GM12892 (cell line): ENCODE data around the gene KLC1.

Experiments used
- DNase-seq: peaks from one replicate; pipeline ENCODE4 v3.0.0; 2011; ENCODE audit not compliant: insufficient read length
- FAIRE-seq: peaks from 2 replicates; lab custom pipeline; 2011; peaks lifted over from hg19 to GRCh38; lab: Jason Lieb, UNC
- POLR2A ChIP-seq: IDR thresholded peaks from 2 replicates; pipeline ENCODE4 v1.6.1; 2011; ENCODE audit warnings: low read depth, low read length, control low read depth
- POLR2AphosphoS5 ChIP-seq: IDR thresholded peaks from 2 replicates; pipeline ENCODE4 v1.6.1; 2011; ENCODE audit warnings: low read depth, low read length, control low read depth
- TAF1 ChIP-seq: IDR thresholded peaks from 2 replicates; pipeline ENCODE4 v1.6.1; 2011; ENCODE audit warnings: low read depth, mild to moderate bottlenecking, control low read depth, low read length, borderline replicate concordance

The KLC1 gene

DNA sequence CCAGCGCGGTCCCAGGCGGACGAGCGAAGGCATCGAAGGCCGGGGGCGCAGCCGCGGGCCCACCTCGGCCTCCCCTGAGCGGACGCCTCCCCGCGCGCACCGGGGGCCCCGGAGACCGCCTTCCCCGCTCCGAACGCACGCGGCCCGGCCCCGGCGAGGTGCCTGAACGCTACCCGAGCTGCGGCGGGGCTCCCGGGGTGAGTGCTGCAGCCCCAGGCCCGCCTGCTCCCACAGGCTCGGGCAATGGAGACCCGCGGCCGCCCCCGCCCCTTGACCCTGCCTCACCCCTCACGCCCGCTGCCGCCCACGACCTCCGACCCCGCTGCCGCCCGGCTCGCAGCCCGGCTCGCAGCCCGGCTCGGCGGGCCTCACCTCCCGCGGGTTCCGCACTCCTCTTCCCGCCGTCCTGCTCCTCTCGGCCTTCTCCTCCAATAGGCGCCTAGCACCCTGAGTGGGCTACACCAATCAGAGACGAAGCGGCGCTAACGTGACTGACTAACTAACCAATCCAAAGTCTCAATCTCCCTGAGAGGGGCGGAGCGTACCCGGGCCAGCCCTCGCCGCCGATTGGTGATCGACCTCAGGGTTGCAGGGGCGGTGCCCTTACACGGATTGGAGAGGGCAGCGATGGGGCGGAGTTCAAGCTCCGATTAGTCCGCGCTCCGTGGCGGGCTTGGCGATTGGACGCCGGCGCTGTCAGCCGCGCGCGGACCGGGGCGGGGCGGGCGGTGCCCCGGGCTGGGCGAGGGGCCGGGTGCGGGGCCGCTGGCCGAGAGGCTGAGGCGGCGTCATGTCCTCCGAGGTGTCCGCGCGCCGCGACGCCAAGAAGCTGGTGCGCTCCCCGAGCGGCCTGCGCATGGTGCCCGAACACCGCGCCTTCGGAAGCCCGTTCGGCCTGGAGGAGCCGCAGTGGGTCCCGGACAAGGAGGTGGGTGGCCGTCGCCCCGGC lies 86.3 kb downstream of the KLC1 start, which contains the start of the genes XRCC3 and ZFYVE21:
XRCC3 (minus strand) TSS at position 400 of the 949 bp plus-strand sequence. CDS start 4,364 bp downstream, outside the sequence.
ZFYVE21 (plus strand) TSS at position 759 of the 949 bp plus-strand sequence; CDS start at position 791, 32 bp downstream.
- FAIRE-seq (peak; percentile 100), DNase-seq (peak; percentile 100)
- TF ChIP-seq TAF1 (0 out of 2 replicates have a peak, but pooled peaks have one; percentile 47), POLR2A (peak; percentile 82; the same call in 1 of the 2 replicates), POLR2AphosphoS5 (peak; percentile 51; the same call in 1 of the 2 replicates)

- no peak for TF ChIP-seq POLR2A
- TF ChIP-seq TAF1 = no peak
- no peak for TF ChIP-seq POLR2AphosphoS5
- FAIRE-seq (peak; percentile 21), DNase-seq (peak; percentile 60)
Observed at GRCh38 chr14:103716091-103716801, 87.2 kb downstream of the KLC1 start.

DNA sequence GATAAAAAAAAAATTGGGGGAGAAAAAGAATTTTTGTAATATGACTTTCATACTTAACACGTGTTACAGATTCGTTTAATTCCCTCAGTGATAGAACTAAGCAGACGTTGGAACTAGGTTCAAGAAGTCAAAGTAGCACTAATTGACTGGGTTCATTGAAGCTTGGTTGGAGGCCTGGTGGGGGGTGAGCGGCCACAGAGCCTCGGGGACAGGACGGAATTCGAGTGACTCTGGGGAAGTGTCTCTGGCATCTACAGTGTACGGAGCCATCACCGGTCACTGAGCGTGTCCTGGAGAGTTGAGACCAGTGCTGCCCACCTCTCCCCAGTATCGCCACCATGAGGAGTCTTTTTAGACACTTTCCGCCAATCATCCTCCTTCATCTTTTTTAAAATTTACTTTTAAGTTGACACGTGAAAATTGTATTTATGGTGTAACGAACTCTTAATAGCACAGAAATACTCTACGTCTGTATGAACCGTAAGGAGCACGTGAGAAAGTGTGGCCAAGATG lies 87.9 kb downstream of the KLC1 start:
- TF ChIP-seq POLR2AphosphoS5 (no peak), POLR2A (no peak), TAF1 (no peak)
- DNase-seq (no peak), FAIRE-seq (no peak)

- TF ChIP-seq TAF1 (no peak), POLR2AphosphoS5 (no peak), POLR2A (no peak)
- FAIRE-seq (no peak), DNase-seq (no peak)
Observed at GRCh38 chr14:103718572-103718971, 89.6 kb downstream of the KLC1 start.

DNA sequence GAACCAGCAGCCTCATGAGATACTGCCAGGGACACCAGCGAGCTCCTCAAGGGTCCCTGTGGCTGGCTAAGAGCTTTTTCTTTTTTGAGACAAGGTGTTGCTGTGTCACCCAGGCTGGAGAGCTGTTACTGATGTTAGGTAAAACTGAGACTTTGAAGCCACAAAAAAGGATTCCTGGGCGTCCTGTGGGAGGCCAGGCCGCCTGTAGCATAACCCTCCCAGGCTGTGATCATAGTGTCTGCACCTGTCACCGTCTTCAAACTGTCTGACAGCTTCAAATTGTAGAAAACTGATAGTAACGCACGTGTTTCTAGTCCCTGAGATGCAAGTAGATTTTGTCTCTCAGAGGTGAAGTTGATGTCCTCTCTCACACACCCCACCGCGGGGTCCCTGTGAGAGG lies 90.7 kb downstream of the KLC1 start:
- TF ChIP-seq TAF1 = no peak
- TF ChIP-seq POLR2AphosphoS5 = no peak
- no peak for TF ChIP-seq POLR2A
- FAIRE-seq (no peak), DNase-seq (no peak)

GRCh38 chr14:103721334-103722120 lies 92.5 kb downstream of the KLC1 start:
- FAIRE-seq = no peak
- TF ChIP-seq POLR2AphosphoS5 = no peak
- TF ChIP-seq TAF1 = no peak
- no peak for TF ChIP-seq POLR2A
- DNase-seq = no peak

DNA sequence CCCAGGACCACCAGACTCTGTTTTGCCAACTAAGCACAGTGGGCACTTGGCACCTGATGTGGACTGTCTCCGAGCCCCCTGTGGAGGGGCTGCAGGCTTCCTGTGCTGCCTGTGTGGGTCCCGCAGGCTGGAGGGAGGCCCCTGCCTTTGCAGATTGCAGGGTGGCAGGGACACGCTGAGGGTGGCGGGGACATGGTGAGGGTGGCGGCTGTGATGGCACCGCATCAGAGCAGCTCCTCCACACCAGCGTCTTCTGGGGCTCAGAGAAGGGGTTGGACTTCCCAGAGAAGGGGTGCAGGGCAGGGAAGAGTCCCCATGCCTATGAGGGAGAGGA lies 94.7 kb downstream of the KLC1 start:
- FAIRE-seq (no peak), DNase-seq (no peak)
- TF ChIP-seq TAF1 = no peak
- no peak for TF ChIP-seq POLR2A
- TF ChIP-seq POLR2AphosphoS5 = no peak

GRCh38 chr14:103724116-103724515 lies 95.1 kb downstream of the KLC1 start:
- DNase-seq (no peak), FAIRE-seq (no peak)
- no peak for TF ChIP-seq TAF1
- no peak for TF ChIP-seq POLR2A
- no peak for TF ChIP-seq POLR2AphosphoS5

DNA sequence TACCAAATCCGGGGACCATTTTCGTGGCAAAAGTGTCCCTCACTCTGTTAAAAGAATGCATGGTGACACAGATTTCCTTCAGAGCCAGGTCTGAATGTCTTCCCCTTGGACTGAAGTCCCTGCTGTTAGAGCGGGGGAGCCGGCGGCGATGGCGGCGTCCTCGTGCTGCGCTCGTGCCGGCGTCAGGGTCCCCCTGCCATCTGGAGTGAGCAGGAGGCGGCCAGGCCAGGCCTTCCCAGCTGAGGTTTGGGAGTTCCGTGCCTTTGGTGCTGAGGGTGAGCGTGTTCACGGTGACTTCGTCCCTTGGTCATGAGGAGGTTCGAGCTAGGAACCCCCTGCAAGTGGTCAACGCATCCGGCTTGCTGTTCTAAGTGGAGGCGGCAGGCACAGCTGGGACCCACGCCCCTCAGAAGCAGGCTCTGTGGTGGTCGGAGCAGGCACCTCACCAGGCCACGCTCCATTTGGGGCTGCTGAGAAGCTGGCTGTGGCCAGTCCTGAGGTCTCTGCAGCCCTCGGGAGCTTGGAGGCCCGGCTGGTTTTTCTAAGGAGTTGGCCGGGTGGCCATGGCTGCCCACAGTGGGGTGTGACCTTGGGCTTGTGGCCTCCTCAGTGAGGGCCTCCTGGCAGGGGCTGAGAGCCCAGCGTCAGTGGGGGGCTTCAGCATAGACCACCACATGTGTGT lies 96.1 kb downstream of the KLC1 start:
- DNase-seq (no peak), FAIRE-seq (no peak)
- TF ChIP-seq POLR2AphosphoS5 = no peak
- TF ChIP-seq TAF1 = no peak

GRCh38 chr14:103725739-103726395 lies 96.9 kb downstream of the KLC1 start:
- TF ChIP-seq TAF1 = no peak
- TF ChIP-seq POLR2A = no peak
- TF ChIP-seq POLR2AphosphoS5 = no peak
- FAIRE-seq (no peak), DNase-seq (no peak)
